ENCODE measurements around the gene IFITM5.

IFITM5 gene

DNA sequence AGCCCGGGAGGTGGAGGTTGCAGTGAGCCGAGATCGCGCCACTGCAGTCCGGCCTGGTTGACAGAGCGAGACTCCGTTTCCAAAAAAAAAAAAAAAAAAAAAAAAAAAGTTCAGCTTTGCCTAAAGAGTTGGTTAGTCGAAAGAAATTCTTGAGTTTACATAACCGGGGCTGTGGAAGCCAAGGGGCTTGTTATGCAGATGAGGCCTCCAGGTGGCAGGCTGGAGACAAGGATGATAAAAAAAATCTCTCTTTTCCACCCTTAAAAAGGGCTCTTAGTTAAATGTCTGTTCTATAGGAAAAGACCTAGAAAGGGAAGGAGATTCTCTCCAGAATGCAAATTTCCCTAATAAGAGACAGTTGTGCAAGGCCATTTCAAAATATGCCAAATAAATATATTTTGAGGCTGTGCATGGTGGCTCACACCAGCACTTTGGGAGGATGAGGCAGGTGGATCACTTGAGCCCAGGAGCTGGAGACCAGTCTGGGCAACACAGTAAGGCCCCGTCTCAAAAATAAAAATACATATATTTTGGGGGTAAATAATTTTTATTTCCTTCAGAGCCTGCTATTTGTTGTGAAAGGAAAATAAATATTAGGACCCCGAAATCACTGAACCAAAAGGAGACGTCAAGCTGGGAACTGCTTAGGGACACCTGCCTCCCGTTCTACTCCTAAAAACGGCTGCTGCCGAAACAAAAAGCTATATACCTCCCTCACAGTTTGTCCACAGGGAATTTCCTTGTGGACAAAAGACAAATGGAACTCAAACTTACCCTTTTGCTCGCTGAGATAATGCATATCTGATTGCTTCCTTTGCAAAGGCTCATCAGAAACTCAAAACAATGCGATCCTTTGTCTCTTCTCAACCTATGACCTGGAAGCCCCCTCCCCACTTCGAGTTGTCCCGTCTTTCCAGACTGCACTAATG lies 5.9 kb upstream of the IFITM5 start:
- TF ChIP-seq, protein P1, sequence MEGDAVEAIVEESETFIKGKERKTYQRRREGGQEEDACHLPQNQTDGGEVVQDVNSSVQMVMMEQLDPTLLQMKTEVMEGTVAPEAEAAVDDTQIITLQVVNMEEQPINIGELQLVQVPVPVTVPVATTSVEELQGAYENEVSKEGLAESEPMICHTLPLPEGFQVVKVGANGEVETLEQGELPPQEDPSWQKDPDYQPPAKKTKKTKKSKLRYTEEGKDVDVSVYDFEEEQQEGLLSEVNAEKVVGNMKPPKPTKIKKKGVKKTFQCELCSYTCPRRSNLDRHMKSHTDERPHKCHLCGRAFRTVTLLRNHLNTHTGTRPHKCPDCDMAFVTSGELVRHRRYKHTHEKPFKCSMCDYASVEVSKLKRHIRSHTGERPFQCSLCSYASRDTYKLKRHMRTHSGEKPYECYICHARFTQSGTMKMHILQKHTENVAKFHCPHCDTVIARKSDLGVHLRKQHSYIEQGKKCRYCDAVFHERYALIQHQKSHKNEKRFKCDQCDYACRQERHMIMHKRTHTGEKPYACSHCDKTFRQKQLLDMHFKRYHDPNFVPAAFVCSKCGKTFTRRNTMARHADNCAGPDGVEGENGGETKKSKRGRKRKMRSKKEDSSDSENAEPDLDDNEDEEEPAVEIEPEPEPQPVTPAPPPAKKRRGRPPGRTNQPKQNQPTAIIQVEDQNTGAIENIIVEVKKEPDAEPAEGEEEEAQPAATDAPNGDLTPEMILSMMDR (IDR thresholded peaks at IDR 0.05; ENCODE audit: insufficient read depth, missing control alignments), result peak; percentile 70
- DNase-seq (ENCODE audit: insufficient read length, low spot score), result peak; percentile 58
- FAIRE-seq, result no peak

- FAIRE-seq, result no peak
- TF ChIP-seq, protein P1 (IDR thresholded peaks at IDR 0.05; ENCODE audit: insufficient read depth, missing control alignments), result no peak
- DNase-seq (ENCODE audit: insufficient read length, low spot score), result no peak
Measured at GRCh38 chr11:304061-304506, 4.8 kb upstream of the IFITM5 start.

DNA sequence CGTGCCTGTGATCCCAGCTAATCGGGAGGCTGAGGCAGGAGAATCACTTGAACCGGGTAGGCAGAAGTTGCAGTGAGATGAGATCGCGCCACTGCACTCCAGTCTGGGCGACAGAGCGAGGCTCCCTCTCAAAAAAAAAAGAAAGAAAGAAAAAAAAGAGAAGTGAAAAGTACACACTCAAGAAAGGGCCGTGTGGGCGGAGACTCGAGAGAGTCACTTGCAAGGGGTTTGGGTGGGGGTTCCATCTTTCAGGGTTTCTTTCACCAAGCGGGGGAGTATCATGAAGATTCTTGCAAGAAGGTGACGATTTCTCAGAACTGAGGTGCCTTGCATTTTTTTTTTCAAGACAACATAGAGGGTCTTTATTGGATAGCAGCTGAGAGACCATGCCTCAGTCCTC lies 4.0 kb upstream of the IFITM5 start:
- no peak for DNase-seq (ENCODE audit: insufficient read length, low spot score)
- TF ChIP-seq, protein P1 (IDR thresholded peaks at IDR 0.05; ENCODE audit: insufficient read depth, missing control alignments), result no peak
- no peak for FAIRE-seq

DNA sequence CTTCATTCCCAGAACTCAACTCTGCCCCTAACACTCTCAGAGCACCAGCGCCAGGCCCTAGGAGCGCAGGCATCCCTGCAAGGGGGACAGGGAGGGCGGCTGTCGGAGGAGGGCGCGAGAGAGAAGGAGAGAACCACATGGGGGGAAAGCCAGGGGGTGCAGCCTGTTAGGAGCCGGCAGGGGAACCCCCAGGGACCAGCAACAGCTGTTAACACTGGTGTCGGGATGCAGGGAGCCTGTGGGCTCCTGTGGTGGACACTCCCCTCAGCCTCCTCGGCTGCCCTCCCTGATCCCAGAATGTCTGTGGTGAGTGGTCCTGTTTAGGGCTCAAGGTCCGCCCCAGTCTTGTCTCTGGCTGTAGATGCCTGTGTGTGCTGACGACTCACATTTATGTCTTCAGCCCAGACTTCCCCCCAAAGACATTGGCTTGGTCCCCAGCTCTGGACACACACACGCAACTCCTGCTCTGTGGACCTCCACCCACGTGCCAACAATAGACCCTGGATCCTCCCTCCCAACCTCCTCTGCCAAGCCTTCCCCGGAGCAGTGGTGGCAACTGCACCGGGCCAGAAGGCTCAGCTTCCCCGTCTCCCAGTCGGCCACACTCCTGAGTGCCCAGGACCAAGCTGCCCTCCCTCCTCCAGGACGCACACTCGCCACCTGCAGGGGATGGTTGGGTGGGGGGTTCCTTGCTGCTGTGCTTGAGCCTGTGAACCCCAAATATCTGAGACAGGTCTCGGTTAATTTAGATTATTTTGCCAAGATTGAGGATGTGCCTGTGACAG lies 817 bp upstream of the IFITM5 start:
- no peak for FAIRE-seq
- DNase-seq (ENCODE audit: insufficient read length, low spot score), result no peak
- TF ChIP-seq, protein P1 (IDR thresholded peaks at IDR 0.05; ENCODE audit: insufficient read depth, missing control alignments), result no peak

GRCh38 chr11:298406-299065 lies 790 bp downstream of the IFITM5 start:
- TF ChIP-seq, protein P1 (IDR thresholded peaks at IDR 0.05; ENCODE audit: insufficient read depth, missing control alignments), result no peak
- DNase-seq (ENCODE audit: insufficient read length, low spot score), result no peak
- FAIRE-seq, result no peak

GRCh38 chr11:297586-298405 lies 1.5 kb downstream of the IFITM5 start:
- FAIRE-seq (no peak), DNase-seq (ENCODE audit: insufficient read length, low spot score) (no peak)
- TF ChIP-seq, protein P1 (IDR thresholded peaks at IDR 0.05; ENCODE audit: insufficient read depth, missing control alignments), result no peak
